22Rv1 (cell line): ENCODE data around the gene CHST15.

ENCODE experiments used
- H3K27ac ChIP-seq: fragments of 450-650 bp; 2 replicates; pipeline ENCODE4 v1.5.1; 2017
- CTCF ChIP-seq: fragments of 450-650 bp; IDR thresholded peaks from 2 replicates; pipeline ENCODE4 v1.5.1; 2017; ENCODE audit warnings: mild to moderate bottlenecking
- ZFX ChIP-seq: fragments of 450-650 bp; IDR thresholded peaks from 2 replicates; pipeline ENCODE4 v1.6.1; 2017; ENCODE audit warnings: antibody characterized with exemption, borderline replicate concordance

Gene CHST15

GRCh38 chr10:124066781-124067714 lies 26.4 kb downstream of the CHST15 start:
- TF ChIP-seq ZFX: no peak
- no peak for TF ChIP-seq CTCF
- H3K27ac ChIP-seq: no peak overlapping the region

GRCh38 chr10:124066126-124066700 lies 27.2 kb downstream of the CHST15 start:
- H3K27ac ChIP-seq: no peak overlapping the region
- no peak for TF ChIP-seq ZFX
- TF ChIP-seq CTCF: no peak

GRCh38 chr10:124065382-124066125 lies 27.8 kb downstream of the CHST15 start:
- TF ChIP-seq CTCF: no peak
- TF ChIP-seq ZFX: no peak
- H3K27ac ChIP-seq: no peak overlapping the region

GRCh38 chr10:124064676-124065075 lies 28.7 kb downstream of the CHST15 start:
- no peak for TF ChIP-seq ZFX
- no peak for TF ChIP-seq CTCF
- no peak overlapping the region for H3K27ac ChIP-seq

GRCh38 chr10:124063750-124064603 lies 29.4 kb downstream of the CHST15 start:
- no peak for TF ChIP-seq ZFX
- TF ChIP-seq CTCF: no peak
- H3K27ac ChIP-seq: no peak overlapping the region

- H3K27ac ChIP-seq: no peak overlapping the region
- no peak for TF ChIP-seq CTCF
- TF ChIP-seq ZFX: no peak
Measured at GRCh38 chr10:124062390-124062789, 31.0 kb downstream of the CHST15 start.
